ENCODE data around the gene SLC35F1. TPM values are rescaled to one million over a fixed set of nuclear protein-coding genes. Genes with fewer than 3 reads are reported as not detected.
"Not testable (repeated sequence)": the region's sequence is repeated elsewhere in the genome, so short reads cannot be mapped to it uniquely, and the experiment has no call there.

Gene SLC35F1
- polyA plus RNA-seq, 4 donors: 3.6 to 3.9 (median 3.7) TPM

- no peak for DNase-seq (ENCODE audit: low read depth in 4 of 4, low spot score in 3 of 4)
These were observed 17.6 kb downstream of the SLC35F1 start for GRCh38 chr6:117924690-117925089.

GRCh38 chr6:117927866-117928265, 20.8 kb downstream of the SLC35F1 start:
- no peak for DNase-seq (ENCODE audit: low read depth in 4 of 4, low spot score in 3 of 4)

DNA sequence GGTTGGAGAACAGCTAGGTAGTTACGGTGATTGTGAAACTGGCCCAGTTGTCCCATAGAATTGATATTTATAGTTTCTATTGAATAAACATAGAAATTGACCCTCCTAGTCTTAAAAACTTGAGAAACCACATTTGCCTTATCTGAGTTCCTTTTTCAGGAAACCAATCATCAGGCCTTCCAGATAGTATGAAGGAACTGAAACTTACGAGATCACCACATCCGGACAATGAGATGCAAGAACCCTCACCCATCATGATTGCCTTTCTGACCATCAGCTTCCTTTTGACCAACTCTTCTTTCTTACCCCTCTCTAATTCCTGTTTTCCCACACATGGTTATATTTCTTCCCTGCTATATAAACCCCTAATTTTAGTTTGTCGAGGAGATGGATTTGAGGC, 21.8 kb downstream of the SLC35F1 start:
- no peak for DNase-seq (ENCODE audit: low read depth in 4 of 4, low spot score in 3 of 4)

DNA sequence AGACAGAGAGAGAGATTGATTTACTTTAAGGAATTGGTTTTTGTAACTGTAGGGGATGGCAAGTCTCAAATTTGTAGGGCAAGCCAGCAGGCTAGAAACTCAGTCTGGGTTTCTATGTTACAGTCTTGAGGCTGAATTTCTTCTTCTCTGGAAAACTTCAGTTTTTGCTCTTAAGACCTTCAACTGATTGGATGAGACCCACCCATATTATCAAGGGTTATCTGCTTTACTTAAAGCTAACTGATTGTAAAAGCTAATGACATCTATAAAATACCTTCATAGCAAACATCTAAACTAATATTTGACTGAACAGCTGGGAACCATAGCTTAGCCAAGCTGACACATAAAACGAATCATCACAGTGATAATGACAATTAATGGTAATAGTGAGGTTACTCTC, 22.4 kb downstream of the SLC35F1 start:
- DNase-seq (ENCODE audit: low read depth in 4 of 4, low spot score in 3 of 4): no peak

DNA sequence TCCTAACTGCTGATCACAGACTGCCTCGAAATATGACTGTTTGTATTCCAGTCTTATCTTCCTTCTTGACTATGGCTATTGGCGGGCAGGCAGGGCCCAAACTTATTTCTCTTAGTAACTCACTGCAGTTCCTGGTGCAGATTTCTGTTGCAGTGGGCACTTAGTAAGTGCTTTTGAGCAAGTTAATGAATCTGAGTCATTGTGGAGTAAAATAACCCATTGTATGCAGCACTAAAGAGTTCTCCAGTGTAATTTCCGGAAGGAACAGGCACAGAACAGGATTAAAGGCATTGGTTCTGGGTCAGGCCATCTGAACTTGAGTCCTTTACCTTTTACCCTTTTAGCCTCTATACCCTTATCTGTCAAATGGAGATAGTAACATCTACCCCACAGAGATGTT, 23.6 kb downstream of the SLC35F1 start:
- no peak for DNase-seq (ENCODE audit: low read depth in 4 of 4, low spot score in 3 of 4)

- no peak for DNase-seq (ENCODE audit: low read depth in 4 of 4, low spot score in 3 of 4)
These were observed 24.9 kb downstream of the SLC35F1 start for GRCh38 chr6:117932001-117932400.

- no peak for DNase-seq (ENCODE audit: low read depth in 4 of 4, low spot score in 3 of 4)
These were observed 25.6 kb downstream of the SLC35F1 start for GRCh38 chr6:117932676-117933075.

- DNase-seq (ENCODE audit: low read depth in 4 of 4, low spot score in 3 of 4): no peak
These were observed 26.4 kb downstream of the SLC35F1 start for GRCh38 chr6:117933471-117933870.

DNA sequence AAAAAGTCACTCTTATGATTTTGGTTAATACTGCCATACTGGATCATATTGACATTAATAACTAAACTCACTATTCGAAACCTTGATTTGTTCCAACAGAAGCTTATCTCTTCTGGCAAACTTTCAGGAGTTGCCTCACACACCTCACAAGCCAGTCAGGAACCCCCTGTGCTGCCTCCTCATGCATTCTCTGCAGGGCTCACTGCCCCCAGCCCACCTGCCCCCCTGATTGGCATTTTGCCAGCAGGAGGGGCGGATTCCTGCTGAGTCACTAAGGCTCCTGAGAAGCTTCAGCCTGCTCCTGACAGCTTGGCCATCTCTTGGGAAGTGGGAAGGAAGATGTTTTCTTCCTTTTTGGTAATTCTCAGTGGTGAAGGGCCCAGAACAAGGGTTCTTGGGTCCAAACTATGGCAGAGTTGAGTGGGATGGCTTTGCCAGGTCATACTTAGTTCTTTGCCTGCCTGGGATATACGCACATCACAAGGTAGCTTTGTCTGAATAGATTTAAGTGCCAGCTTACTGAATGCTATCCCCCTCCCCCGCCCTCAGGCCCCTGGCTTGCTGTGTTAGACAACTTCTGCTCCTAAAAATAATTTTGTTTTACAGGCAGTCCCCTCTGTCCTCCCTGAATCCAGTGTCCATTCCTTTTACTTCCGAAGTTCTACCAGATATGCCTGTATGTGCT, 31.4 kb downstream of the SLC35F1 start:
- DNase-seq (ENCODE audit: low read depth in 4 of 4, low spot score in 3 of 4): peak in 1 of 4 donors; percentile 12

DNA sequence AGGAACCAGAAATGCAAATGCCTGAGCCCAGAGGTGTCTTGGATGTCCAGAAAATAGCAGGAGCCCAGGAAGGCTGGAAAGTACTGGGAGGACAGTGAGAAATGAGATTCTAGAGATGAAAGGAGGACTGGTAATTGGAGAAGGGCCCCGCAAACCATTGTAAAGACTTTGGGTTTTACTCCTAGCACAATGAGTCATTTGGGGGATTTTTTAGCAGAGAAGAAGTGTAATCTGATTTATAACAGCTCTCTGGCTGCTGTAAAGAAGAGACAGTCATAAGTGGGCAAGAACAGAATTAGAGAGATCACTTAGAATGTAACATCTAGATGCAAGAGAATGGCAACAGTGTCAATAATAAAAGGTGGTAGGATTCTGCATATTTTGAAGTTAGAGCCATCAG, 40.2 kb downstream of the SLC35F1 start:
- DNase-seq (ENCODE audit: low read depth in 4 of 4, low spot score in 3 of 4): no peak

- DNase-seq (ENCODE audit: low read depth in 4 of 4, low spot score in 3 of 4): no peak
These were observed 44.7 kb downstream of the SLC35F1 start for GRCh38 chr6:117951783-117952182.

GRCh38 chr6:117955684-117956256, 48.7 kb downstream of the SLC35F1 start:
- no peak for DNase-seq (ENCODE audit: low read depth in 4 of 4, low spot score in 3 of 4)

- DNase-seq (ENCODE audit: low read depth in 4 of 4, low spot score in 3 of 4): no peak
These were observed 49.3 kb downstream of the SLC35F1 start for GRCh38 chr6:117956386-117956785.

DNA sequence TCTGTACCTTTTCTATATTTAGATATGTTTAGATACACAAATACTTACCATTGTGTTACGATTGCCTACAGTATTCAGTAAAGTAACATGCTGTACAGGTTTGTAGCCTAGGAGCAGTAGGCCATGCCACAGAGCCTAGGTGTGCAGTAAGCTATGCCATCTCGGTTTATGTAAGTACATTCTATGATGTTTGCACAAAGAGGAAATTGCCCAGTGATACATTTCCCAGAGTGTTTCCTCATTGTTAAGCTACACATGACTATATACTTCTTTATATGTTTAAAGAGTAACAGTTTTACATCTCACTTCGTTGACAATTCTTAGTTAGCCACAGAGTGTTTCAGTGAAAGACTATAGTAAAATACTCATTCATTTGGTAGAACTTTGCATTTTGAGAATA, 51.5 kb downstream of the SLC35F1 start:
- DNase-seq (ENCODE audit: low read depth in 4 of 4, low spot score in 3 of 4): no peak

GRCh38 chr6:117960877-117961276, 53.8 kb downstream of the SLC35F1 start:
- no peak for DNase-seq (ENCODE audit: low read depth in 4 of 4, low spot score in 3 of 4)

GRCh38 chr6:117961301-117961700, 54.2 kb downstream of the SLC35F1 start:
- no peak for DNase-seq (ENCODE audit: low read depth in 4 of 4, low spot score in 3 of 4)

- DNase-seq (ENCODE audit: low read depth in 4 of 4, low spot score in 3 of 4): not testable (repeated sequence)
These were observed 58.7 kb downstream of the SLC35F1 start for GRCh38 chr6:117965763-117966162.

- DNase-seq (ENCODE audit: low read depth in 4 of 4, low spot score in 3 of 4): no peak
These were observed 64.6 kb downstream of the SLC35F1 start for GRCh38 chr6:117971637-117972036.

- DNase-seq (ENCODE audit: low read depth in 4 of 4, low spot score in 3 of 4): no peak
These were observed 68.0 kb downstream of the SLC35F1 start for GRCh38 chr6:117974914-117975627.

DNA sequence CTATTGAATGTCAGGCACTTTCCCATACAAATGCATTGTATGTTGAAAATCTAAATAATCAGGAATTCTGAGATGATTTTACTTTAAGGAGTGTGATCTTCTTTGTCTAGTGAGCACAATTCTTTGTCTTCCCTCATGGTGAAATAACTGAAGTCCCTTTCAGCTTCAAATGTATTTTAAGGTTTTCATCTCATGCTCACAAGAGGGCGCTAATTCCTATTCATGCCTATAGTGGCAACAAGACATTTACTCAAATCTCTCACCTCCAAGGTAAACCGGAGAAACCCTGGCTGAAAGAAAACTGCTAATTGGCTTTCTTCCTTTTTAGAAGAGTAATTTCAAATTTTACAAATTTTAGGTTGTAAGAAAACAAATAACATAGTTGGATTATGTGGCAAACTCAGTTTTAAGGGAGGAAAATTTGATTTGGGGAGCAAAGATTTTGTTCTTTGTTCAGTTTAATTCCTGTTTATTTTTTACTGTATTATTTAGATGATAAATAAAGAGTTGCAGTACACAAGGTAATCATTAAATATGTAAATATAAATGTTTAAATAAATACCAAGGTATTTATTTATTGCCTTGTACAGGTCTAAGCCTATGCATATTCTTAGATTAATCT, 69.1 kb downstream of the SLC35F1 start:
- DNase-seq (ENCODE audit: low read depth in 4 of 4, low spot score in 3 of 4): peak; percentile 23 to 40 (median 28)

- no peak for DNase-seq (ENCODE audit: low read depth in 4 of 4, low spot score in 3 of 4)
These were observed 78.9 kb downstream of the SLC35F1 start for GRCh38 chr6:117985916-117986315.
